ENCODE results near the gene HMCN2.

DNA sequence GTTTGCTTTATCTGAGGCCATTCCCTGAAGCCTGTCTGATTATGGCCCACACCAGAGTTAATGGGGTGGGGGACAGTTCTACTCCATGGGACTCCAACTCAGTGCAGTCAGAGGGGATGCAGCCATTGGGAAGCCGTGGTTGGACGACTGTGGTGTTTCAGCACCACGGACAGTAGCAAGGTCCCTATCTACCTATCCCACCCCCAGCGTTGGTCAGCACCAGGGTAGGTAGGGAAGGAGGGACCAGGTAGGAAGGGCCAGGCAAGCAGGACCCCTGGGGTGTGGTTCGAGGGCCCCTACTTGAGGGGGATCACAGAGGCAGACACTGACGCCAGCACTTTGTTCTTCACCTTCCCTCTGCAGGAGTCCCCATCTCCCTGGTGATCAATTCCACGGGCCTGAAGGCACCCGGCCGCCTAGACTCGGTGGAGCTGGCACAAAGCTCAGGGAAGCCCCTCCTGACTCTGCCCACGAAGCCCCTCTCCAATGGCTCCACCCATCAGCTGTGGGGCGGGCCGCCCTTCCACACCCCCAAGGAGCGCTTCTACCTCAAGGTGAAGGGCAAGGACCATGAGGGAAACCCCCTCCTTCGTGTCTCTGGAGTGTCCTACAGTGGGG is 33.2 kb downstream of the HMCN2 start:
- TF ChIP-seq, protein P1, sequence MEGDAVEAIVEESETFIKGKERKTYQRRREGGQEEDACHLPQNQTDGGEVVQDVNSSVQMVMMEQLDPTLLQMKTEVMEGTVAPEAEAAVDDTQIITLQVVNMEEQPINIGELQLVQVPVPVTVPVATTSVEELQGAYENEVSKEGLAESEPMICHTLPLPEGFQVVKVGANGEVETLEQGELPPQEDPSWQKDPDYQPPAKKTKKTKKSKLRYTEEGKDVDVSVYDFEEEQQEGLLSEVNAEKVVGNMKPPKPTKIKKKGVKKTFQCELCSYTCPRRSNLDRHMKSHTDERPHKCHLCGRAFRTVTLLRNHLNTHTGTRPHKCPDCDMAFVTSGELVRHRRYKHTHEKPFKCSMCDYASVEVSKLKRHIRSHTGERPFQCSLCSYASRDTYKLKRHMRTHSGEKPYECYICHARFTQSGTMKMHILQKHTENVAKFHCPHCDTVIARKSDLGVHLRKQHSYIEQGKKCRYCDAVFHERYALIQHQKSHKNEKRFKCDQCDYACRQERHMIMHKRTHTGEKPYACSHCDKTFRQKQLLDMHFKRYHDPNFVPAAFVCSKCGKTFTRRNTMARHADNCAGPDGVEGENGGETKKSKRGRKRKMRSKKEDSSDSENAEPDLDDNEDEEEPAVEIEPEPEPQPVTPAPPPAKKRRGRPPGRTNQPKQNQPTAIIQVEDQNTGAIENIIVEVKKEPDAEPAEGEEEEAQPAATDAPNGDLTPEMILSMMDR (IDR thresholded peaks at IDR 0.05): no peak
- no peak for TF ChIP-seq POLR2A (IDR thresholded peaks at IDR 0.05)
